GM19324 (cell line): ENCODE measurements around the gene PLPP7.

Experiments used
- ATAC-seq: cut with Tn5 transposase; IDR thresholded peaks from one replicate; pipeline ENCODE4 v1.9.1; 2021; ENCODE audit warnings: mild to moderate bottlenecking, moderate library complexity; ENCODE audit not compliant: unreplicated experiment, low FRiP score

The PLPP7 gene

GRCh38 chr9:131280660-131281059 lies 8.9 kb upstream of the PLPP7 start:
- ATAC-seq: no peak

DNA sequence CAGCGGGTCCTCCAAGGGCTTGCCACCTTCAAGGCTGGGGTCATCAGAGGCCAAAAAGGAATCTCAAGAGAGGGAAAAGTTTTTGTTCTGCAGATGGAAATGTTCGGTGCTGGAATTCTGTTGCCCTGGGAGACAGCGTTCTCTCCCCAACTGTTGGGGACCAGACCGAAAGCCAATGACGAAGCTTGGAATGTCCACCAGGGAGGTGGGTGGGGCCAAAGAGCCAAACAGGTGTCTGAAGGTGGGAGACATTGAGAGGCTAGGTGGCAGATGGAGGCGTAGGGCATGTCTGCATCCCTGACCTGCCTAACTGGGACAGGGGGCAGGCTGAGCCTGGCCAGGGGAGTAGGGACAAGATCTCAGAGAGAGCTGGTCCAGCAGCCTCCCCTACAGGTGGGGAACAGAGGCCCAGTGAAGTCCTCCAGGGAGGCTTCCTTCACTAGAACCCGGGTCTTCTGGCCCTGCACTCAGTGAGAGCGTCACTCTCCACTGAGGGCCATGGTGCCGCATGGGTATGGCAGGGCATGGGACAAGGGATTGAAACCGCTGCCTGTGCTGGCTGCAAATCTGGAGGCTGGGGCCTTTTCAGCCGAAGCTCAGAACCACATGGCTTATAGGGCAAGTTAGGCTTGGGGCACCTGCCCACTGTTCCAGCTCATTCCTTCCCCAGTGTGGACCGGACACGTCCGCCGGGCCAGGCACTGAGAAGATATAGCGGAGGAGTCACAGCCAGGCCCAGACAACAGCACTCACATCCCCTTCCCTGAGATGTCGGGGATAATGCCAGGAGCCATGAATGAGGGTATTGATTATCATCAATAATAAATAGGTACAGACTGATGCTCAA lies 8.2 kb upstream of the PLPP7 start:
- no peak for ATAC-seq

DNA sequence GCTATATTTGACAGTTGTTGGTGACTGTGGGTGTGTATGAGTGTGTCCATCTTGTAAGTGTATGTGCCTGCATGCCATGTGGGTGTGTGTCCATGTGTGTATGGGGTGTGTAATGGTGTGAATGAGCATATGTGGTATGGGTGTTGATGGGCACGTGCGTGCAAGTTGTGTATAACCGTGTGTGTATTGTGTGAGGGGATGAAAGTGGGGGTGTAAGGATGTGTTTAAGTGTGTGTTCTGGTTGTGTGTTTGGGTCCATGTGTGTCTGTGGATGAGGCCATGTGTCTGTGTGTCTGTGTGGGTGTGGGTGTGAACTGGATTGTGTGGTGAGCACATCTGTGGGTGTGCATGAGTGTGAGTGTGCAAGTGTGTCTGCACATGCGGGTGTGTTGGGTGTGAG lies 7.3 kb upstream of the PLPP7 start:
- no peak for ATAC-seq

GRCh38 chr9:131282688-131283422 lies 6.7 kb upstream of the PLPP7 start:
- ATAC-seq: no peak

- no peak for ATAC-seq
Observed at GRCh38 chr9:131284856-131285255, 4.7 kb upstream of the PLPP7 start.

GRCh38 chr9:131287359-131287758 lies 2.2 kb upstream of the PLPP7 start:
- ATAC-seq: no peak

DNA sequence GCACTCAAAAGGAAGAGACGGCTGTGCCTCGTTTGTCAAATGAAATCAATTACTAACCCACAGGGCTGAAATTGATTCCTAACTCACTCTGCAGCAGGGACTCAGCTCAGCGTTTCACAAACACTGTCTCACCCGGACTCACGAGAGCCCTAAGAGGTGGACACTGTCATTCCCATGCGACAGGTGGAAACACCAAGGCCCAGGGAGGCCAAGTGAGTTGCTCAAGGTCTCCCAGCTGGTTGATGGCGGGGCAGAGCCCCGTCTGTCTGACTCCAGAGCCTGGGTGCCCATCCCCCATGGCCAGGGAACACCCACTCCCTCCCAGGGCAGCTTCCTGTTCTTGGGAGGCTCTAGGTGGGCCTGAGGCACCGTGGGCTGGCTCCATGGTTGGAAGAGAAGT lies 1.3 kb upstream of the PLPP7 start:
- no peak for ATAC-seq

DNA sequence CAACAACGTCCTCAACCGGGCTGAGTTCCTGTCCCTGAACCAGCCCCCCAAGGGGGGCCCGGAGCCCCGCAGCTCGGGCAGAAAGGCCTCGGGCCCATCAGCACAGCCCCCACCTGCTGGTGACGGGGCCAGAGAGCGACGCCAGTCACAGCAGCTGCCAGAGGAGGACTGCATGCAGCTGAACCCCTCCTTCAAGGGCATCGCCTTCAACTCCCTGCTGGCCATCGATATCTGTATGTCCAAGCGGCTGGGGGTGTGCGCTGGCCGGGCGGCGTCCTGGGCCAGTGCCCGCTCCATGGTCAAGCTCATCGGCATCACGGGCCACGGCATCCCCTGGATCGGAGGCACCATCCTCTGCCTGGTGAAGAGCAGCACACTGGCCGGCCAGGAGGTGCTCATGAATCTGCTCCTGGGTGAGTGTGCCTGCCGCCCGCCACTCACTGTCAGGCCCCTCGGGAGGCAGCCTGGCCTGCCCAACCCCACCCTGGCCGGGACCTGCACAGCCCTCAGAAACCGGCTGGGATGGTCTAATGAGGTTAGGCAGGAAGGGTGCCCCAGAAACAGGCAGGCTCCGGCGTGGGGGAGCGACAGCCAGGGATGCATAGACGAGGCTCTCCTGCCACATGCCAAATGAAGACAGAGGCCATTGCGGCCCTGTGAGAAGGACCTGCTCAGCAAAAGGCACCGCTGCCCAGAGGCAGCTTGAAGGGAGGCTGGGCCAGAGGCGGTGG lies 678 bp downstream of the PLPP7 start:
- ATAC-seq: no peak

DNA sequence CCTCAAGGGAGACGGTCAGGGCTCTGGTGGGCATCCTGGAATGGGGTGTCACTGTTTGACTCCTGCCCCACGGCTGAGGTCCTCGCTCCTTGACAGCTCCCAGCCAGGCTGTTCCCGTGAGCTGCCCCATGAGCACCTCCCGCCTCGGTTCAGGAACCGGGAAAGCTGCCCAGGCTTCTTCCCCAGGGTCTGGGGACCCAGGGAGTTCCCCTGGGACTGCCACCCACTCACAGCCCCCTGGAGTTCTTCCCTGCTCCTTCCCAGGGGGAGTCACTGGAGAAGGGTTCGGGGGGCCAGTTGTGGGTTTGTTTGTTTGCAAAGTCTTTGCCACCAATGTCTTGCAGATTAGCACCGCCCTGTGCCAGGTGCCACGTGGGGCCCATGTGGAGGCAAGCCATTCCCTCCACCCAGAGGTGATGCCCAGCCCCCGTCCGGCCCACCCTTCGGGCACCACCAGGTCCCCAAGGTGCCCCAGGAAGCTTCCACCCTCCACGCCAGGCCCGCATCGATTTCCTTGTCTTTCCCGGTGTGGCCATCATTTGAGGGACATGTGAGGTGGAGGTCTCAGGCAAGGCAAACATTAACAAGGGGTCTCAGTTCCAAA lies 1.3 kb downstream of the PLPP7 start:
- ATAC-seq: no peak

DNA sequence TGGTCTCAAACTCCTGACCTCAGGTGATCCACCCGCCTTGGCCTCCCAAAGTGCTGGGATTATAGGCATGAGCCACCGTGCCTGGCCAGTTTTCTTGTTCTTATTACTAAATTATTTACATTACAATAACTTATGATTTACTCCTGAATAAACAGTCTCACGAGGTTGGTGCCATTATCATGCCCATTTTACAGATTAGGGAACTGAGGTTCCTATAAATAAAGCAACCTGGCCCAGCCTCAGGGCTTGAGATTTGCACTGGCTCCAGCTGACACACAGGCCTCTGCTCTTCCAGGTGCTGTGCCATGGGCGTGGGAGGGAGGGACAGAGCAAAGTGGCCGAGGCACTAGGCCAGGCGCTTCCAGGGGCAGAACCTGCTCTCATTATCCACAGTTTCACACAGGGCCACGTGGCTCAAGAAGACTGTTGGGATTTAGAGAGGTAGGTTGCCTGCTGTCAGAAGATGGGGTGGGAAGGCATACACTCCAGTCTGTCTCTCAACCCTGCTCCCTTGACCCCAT lies 2.3 kb downstream of the PLPP7 start:
- no peak for ATAC-seq

GRCh38 chr9:131292937-131293336 lies 3.4 kb downstream of the PLPP7 start:
- ATAC-seq: no peak

GRCh38 chr9:131296460-131296859 lies 6.9 kb downstream of the PLPP7 start:
- ATAC-seq: no peak

GRCh38 chr9:131296906-131297500 lies 7.5 kb downstream of the PLPP7 start:
- ATAC-seq: no peak

DNA sequence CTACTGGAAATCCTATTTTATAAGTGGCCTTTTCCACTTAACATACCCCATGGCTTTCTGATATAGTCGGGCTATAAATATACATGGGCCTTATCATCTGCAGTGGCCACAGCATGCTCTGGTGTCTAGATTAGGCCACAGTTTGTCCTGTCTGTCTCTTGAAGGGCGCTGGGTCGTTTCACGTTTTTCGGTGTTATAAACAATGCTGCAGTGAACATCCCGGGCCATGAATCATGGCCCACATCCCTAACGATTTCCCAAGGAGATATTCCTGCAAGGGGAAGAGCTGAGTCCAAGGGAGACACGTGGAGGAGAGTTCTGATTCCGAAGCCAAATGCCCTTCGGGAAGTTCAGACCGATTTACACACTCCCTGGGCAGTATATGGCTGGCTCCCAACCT lies 8.4 kb downstream of the PLPP7 start:
- ATAC-seq: no peak

GRCh38 chr9:131298341-131298740 lies 8.8 kb downstream of the PLPP7 start:
- no peak for ATAC-seq

- no peak for ATAC-seq
Observed at GRCh38 chr9:131298816-131299215, 9.3 kb downstream of the PLPP7 start.

DNA sequence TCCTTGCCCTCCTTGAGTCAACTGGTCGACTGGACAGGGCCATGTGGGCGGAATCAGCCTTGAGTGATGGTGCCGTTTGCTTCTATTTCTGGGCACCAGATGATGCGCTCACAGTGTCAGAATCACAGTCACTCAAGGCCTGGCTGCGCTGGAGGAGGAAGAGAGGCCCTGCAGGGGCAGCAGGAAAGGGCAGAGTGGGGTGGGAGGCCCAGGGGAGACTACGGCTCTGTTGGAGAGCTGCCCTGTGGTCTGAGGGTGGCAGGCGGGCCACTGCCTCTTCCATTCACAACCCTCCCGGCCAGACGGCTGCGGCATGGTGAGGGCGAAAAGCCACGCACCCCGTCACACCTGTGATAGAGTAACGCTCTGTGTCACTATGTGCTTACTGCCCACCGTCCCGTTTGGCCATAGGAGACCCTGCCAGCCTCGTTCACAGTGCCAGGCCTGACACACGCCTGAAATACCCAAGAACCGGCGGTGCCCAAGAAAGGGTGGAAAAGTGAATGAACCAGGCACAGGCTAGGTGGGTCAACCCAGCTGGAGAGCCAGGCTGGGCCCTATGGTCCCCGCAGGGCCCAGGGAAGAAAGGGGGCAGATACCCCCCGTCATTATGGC lies 9.9 kb downstream of the PLPP7 start:
- no peak for ATAC-seq

DNA sequence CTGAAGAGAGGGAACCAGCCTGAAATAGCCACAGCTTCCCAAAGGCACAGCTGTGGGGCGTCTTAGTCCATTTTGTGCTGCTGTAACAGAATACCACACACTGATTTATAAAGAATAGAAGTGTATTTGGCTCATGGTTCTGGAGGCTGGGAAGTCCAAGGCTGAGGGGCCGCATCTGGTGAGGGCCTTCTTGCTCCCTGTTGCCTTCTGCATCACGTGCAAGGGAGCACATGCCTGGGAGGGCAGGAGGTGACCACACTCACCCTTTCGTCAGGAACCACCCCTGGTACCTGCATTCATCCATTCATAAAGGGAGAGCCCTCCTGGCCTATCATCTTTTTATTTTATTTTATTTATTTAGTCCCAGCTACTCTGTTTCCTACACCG lies 10.4 kb downstream of the PLPP7 start:
- ATAC-seq: no peak

DNA sequence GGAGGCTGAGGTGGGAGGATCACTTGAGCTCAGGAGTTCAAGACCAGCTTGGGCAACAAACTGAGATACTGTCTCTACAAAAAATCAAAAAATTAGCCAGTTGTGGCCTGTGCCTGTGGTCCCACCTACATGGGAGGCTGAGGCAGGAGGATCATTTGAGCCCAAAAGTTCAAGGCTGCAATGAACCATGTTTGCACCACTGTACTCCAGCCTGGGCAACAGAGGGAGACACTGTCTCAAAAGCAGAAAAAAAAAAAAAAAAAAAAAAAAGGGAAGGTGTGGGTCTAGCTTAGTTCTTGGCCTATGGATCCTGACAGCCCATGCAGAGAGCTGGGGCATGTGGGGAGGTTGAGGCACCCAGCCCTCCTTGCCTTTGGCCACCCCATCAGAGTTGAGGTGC lies 10.9 kb downstream of the PLPP7 start:
- ATAC-seq: no peak
